Stimulated activated memory B cell treated with anti-CD40 and anti-IgM and Interleukin-4, amounts not matched to agents 10 μg/mL and 1 μg/mL and 100 μg/mL, for 72 hours (primary cell): ENCODE measurements around the gene COG3.

ENCODE experiments used
- ATAC-seq: fragments of 150-1000 bp; cut with Tn5 transposase; 2 replicates; pipeline ENCODE4 v1.10.0; 2021
- H3K27ac Mint-ChIP-seq: one replicate; pipeline ENCODE4 v1.8.0; 2022; ENCODE audit warnings: mild to moderate bottlenecking, mixed read lengths
- H3K27me3 Mint-ChIP-seq: one replicate; pipeline ENCODE4 v1.8.0; 2022; ENCODE audit warnings: mixed read lengths
- H3K36me3 Mint-ChIP-seq: one replicate; pipeline ENCODE4 v1.8.0; 2022; ENCODE audit warnings: mixed read lengths
- H3K4me1 Mint-ChIP-seq: one replicate; pipeline ENCODE4 v1.8.0; 2022; ENCODE audit warnings: mixed read lengths
- H3K4me3 Mint-ChIP-seq: one replicate; pipeline ENCODE4 v1.8.0; 2022; ENCODE audit warnings: mild to moderate bottlenecking, moderate library complexity, mixed read lengths
- H3K9me3 Mint-ChIP-seq: one replicate; pipeline ENCODE4 v1.8.0; 2022; ENCODE audit warnings: mixed read lengths

The COG3 gene

GRCh38 chr13:45473627-45474026, 8.9 kb downstream of the COG3 start:
- Mint-ChIP-seq H3K27me3 (no peaks in the 10 kb centered on the region), H3K27ac (no peak overlapping the region), H3K36me3 (peaks cover 20% of the 10 kb centered on the region), H3K4me3 (no peak overlapping the region), H3K9me3 (no peaks in the 10 kb centered on the region), H3K4me1 (peaks cover 48% of the 10 kb centered on the region)
- no peak for ATAC-seq

- Mint-ChIP-seq H3K36me3 (peaks cover 20% of the 10 kb centered on the region), H3K4me3 (no peak overlapping the region), H3K9me3 (no peaks in the 10 kb centered on the region), H3K27ac (peak overlapping the region; percentile 19), H3K4me1 (peaks cover 38% of the 10 kb centered on the region), H3K27me3 (no peaks in the 10 kb centered on the region)
- no peak for ATAC-seq
Measured at GRCh38 chr13:45474584-45475454, 10.1 kb downstream of the COG3 start.

- Mint-ChIP-seq H3K4me1 (peaks cover 6% of the 10 kb centered on the region), H3K36me3 (peaks cover 17% of the 10 kb centered on the region), H3K27me3 (no peaks in the 10 kb centered on the region), H3K27ac (no peak overlapping the region), H3K4me3 (no peak overlapping the region), H3K9me3 (no peaks in the 10 kb centered on the region)
- ATAC-seq, result no peak
Measured at GRCh38 chr13:45479661-45480060, 14.9 kb downstream of the COG3 start.

GRCh38 chr13:45481688-45482087, 16.9 kb downstream of the COG3 start:
- H3K4me3 Mint-ChIP-seq, result no peak overlapping the region
- no peaks in the 10 kb centered on the region for H3K9me3 Mint-ChIP-seq
- no peak for ATAC-seq
- peaks cover 26% of the 10 kb centered on the region for H3K36me3 Mint-ChIP-seq
- H3K27me3 Mint-ChIP-seq, result no peaks in the 10 kb centered on the region
- no peaks in the 10 kb centered on the region for H3K4me1 Mint-ChIP-seq
- no peak overlapping the region for H3K27ac Mint-ChIP-seq

GRCh38 chr13:45482571-45483173, 17.9 kb downstream of the COG3 start:
- ATAC-seq, result no peak
- Mint-ChIP-seq H3K4me1 (no peaks in the 10 kb centered on the region), H3K27me3 (no peaks in the 10 kb centered on the region), H3K4me3 (no peak overlapping the region), H3K9me3 (no peaks in the 10 kb centered on the region), H3K27ac (no peak overlapping the region), H3K36me3 (peaks cover 36% of the 10 kb centered on the region)

DNA sequence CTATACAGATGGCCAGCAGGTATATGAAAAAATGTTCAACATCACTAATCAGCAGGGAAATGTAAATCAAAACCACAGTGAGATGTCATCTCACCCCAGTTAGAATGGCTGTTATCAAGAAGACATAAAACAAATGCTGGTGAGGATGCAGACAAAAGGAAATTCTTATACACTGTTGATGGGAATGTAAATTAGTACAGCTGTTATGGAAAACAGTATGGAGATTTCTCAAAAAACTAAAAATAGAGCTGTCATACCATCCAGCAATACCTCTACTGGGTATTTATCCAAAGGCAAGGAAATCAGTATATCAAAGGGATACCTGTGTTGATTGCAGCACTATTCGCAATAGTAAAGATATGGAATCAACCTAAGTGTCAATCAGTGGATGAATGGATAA, 22.9 kb downstream of the COG3 start:
- Mint-ChIP-seq H3K27me3 (no peaks in the 10 kb centered on the region), H3K9me3 (no peaks in the 10 kb centered on the region), H3K36me3 (peaks cover 39% of the 10 kb centered on the region), H3K27ac (no peak overlapping the region), H3K4me3 (no peak overlapping the region), H3K4me1 (no peaks in the 10 kb centered on the region)
- ATAC-seq, result no peak

DNA sequence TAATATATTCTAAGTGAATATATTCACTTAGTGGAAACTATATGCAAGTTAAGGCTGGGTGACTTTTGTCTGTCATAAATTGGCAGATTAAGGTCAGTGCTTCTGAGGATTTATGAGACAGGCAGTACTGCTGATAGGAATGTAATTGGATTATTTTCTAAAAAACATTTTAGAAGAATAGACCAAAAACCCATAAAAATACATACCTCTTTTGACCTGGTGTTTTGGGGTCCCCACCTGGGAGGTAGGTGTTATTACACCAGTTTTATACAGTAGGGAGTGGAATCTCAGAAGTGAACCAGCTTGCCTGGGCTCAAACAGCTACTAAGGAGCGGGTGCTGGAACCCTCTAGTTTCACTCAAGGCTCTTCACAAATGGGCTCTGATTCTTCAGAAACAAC, 25.3 kb downstream of the COG3 start:
- no peak for ATAC-seq
- no peaks in the 10 kb centered on the region for H3K9me3 Mint-ChIP-seq
- peaks cover 31% of the 10 kb centered on the region for H3K36me3 Mint-ChIP-seq
- no peaks in the 10 kb centered on the region for H3K27me3 Mint-ChIP-seq
- H3K4me1 Mint-ChIP-seq, result no peaks in the 10 kb centered on the region
- no peak overlapping the region for H3K4me3 Mint-ChIP-seq
- no peak overlapping the region for H3K27ac Mint-ChIP-seq

DNA sequence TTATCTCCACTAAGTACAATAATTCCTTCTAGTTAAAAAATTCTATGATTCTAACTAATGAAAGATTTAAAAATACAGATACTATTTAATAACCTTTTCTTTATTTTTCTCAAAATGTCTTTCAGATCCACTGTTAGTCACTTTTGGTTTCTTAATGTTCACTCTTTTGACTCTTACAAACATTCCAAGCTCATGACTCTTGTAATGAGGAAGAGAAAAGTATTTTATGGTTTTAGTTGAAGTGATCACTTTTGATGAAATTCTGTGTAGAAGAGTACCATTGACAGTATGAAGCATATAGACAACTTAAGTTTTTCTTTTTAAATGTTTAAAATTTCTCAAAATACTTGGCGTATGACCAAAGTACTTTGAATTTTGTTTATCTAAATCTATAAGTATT, 27.8 kb downstream of the COG3 start:
- no peaks in the 10 kb centered on the region for H3K9me3 Mint-ChIP-seq
- no peak for ATAC-seq
- no peak overlapping the region for H3K4me3 Mint-ChIP-seq
- peaks cover 24% of the 10 kb centered on the region for H3K36me3 Mint-ChIP-seq
- H3K27me3 Mint-ChIP-seq, result no peaks in the 10 kb centered on the region
- no peak overlapping the region for H3K27ac Mint-ChIP-seq
- no peaks in the 10 kb centered on the region for H3K4me1 Mint-ChIP-seq

GRCh38 chr13:45496942-45497341, 32.2 kb downstream of the COG3 start:
- Mint-ChIP-seq H3K4me1 (no peaks in the 10 kb centered on the region), H3K27ac (no peak overlapping the region), H3K27me3 (no peaks in the 10 kb centered on the region), H3K9me3 (no peaks in the 10 kb centered on the region), H3K36me3 (peaks cover 40% of the 10 kb centered on the region), H3K4me3 (no peak overlapping the region)
- ATAC-seq, result no peak

DNA sequence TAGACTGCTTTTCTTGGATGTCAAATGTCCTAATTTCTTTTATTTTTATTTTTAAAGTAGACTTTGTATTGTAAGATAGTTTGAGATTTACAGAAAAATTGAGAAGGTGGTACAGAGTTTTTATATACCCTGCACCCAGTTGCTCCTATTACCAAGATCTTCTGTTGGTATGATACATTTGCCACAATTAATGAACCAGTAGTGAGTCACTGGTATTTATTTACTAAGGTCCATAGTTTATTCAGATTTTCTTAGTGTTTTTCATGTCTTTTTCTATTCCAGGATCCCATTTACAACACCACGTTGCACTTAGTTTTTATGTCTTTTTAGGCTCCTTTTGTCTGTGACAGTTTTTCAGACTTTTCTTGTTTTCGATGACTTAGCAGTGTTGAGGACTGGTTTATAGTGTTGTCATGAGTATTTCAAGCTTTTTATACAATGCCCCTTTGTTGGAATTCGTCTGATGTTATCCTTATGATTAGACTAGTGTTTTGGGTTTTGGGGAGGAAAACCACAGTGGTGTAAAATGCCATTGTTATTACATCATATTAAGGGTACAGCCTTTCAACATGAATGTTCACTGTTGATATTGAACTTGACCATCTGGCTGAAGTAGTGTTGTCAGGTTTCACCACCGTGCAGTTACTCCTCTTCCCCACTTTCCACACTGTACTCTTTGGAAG, 35.9 kb downstream of the COG3 start:
- no peaks in the 10 kb centered on the region for H3K27me3 Mint-ChIP-seq
- no peaks in the 10 kb centered on the region for H3K4me1 Mint-ChIP-seq
- ATAC-seq, result no peak
- no peak overlapping the region for H3K4me3 Mint-ChIP-seq
- no peak overlapping the region for H3K27ac Mint-ChIP-seq
- peaks cover 50% of the 10 kb centered on the region for H3K36me3 Mint-ChIP-seq
- H3K9me3 Mint-ChIP-seq, result no peaks in the 10 kb centered on the region

DNA sequence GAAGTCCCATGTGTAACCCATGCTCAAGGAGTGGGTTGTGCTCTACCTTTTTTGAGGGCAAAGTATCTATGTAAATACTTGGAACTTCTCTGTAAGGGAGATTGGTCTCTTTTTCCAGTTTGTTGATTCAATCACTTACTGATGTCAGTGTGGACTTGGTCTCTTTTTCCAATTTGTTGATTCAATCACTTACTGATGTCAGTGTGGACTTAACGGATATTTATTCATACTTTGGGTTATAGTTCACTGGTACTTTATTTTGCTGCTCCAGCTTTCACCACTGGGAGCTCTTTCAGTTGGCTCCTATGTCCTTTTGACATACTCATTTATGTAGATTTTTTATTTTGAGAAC, 36.4 kb downstream of the COG3 start:
- no peaks in the 10 kb centered on the region for H3K4me1 Mint-ChIP-seq
- H3K9me3 Mint-ChIP-seq, result no peaks in the 10 kb centered on the region
- no peak overlapping the region for H3K4me3 Mint-ChIP-seq
- ATAC-seq, result no peak
- H3K27me3 Mint-ChIP-seq, result no peaks in the 10 kb centered on the region
- no peak overlapping the region for H3K27ac Mint-ChIP-seq
- peaks cover 54% of the 10 kb centered on the region for H3K36me3 Mint-ChIP-seq

GRCh38 chr13:45503658-45504057, 38.9 kb downstream of the COG3 start:
- Mint-ChIP-seq H3K9me3 (no peaks in the 10 kb centered on the region), H3K27ac (no peak overlapping the region), H3K4me1 (peaks cover 7% of the 10 kb centered on the region), H3K4me3 (no peak overlapping the region), H3K36me3 (peaks cover 46% of the 10 kb centered on the region), H3K27me3 (no peaks in the 10 kb centered on the region)
- no peak for ATAC-seq

DNA sequence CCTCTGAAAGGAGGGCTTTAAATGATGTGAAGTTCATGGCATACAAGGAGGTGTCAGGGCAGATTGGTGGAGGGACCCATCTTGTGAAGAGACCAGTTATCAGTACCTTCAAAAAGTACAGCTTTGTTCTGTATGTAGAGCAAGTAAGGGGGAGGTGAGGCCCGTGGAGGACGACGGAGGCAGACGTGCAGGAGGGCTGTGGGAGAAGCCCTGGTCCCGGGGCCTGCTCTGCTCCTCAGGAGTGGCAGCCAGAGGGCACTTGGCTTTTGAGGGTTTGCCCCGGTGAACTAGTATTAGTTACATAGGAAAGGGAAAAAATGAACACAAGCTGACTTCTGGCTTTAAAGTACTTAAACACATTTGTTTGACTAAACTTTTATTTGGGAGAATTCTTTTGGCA, 42.1 kb downstream of the COG3 start:
- Mint-ChIP-seq H3K36me3 (peaks cover 41% of the 10 kb centered on the region), H3K9me3 (no peaks in the 10 kb centered on the region), H3K4me3 (no peak overlapping the region), H3K27ac (peak overlapping the region; percentile 6), H3K4me1 (peaks cover 13% of the 10 kb centered on the region), H3K27me3 (no peaks in the 10 kb centered on the region)
- ATAC-seq, result no peak

- no peaks in the 10 kb centered on the region for H3K9me3 Mint-ChIP-seq
- H3K27me3 Mint-ChIP-seq, result no peaks in the 10 kb centered on the region
- peaks cover 37% of the 10 kb centered on the region for H3K36me3 Mint-ChIP-seq
- H3K4me1 Mint-ChIP-seq, result peaks cover 13% of the 10 kb centered on the region
- ATAC-seq, result no peak
- H3K27ac Mint-ChIP-seq, result peak overlapping the region; percentile 54
- no peak overlapping the region for H3K4me3 Mint-ChIP-seq
Measured at GRCh38 chr13:45508776-45509175, 44.0 kb downstream of the COG3 start.

- Mint-ChIP-seq H3K4me3 (no peak overlapping the region), H3K27me3 (no peaks in the 10 kb centered on the region), H3K4me1 (peaks cover 13% of the 10 kb centered on the region), H3K9me3 (no peaks in the 10 kb centered on the region), H3K27ac (no peak overlapping the region), H3K36me3 (peaks cover 30% of the 10 kb centered on the region)
- ATAC-seq, result no peak
Measured at GRCh38 chr13:45510672-45511071, 45.9 kb downstream of the COG3 start.
